ENCODE data around the gene BRF1.

GRCh38 chr14:105181549-105182295 lies 119.1 kb downstream of the BRF1 start:
- no peak for TF ChIP-seq CTCF (conservative IDR thresholded peaks at IDR 0.05 in 1 of 2, IDR thresholded peaks at IDR 0.05 in 1 of 2; ENCODE audit: low read depth in 1 of 2, low read length in 2 of 2)
- no peak for TF ChIP-seq EZH2 (IDR thresholded peaks at IDR 0.05; ENCODE audit: low read length, missing control alignments)

Data from fibroblast of lung (primary cell).